Upper lobe of left lung (tissue), 4 donors: Measurements from ENCODE around the gene KRTAP1-1.

Experiments
- EP300 ChIP-seq, 4 donors: sonication (generic); formaldehyde crosslinking; IDR thresholded peaks; one replicate each; pipeline ENCODE4 v1.5.1; 2017; ENCODE audit warnings: antibody characterized with exemption in 4 of 4, control low read depth in 2 of 4
- POLR2A ChIP-seq, 4 donors: fragments of 450-650 bp; IDR thresholded peaks; one replicate each; pipeline ENCODE4 v1.5.1; 2016 to 2017; ENCODE audit warnings: antibody characterized with exemption in 4 of 4, mild to moderate bottlenecking in 2 of 4
- TF ChIP-seq, protein P1 (sequence below), 6 experiments: fragments of 450-650 bp in 4 of 6; fragments of 200-600 bp in 2 of 6; sonication (generic) in 2 of 6; IDR thresholded peaks; one replicate each; pipeline ENCODE4 v1.5.1; 2016 to 2019; ENCODE audit warnings: antibody characterized with exemption in 6 of 6

DNA sequence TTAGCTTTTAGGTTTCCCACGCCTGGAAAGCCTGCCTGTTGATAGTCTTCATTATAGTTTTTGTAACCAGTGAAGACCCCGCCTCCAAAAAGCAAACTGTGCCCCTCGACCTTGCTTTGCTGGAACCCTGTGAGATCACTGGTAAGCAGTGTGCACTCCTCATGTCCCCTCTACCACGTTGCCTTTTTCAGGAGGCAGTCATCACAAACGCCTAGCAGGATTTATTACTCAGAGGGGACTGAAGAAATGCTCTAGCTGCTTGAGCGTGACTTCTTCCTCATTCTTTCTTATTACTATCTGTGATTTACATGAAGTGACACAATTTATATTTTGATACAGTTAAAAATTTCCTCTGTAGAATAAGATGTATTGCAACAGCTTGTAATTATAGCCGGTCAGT is 25.8 kb downstream of the KRTAP1-1 start:
- TF ChIP-seq, protein P1, sequence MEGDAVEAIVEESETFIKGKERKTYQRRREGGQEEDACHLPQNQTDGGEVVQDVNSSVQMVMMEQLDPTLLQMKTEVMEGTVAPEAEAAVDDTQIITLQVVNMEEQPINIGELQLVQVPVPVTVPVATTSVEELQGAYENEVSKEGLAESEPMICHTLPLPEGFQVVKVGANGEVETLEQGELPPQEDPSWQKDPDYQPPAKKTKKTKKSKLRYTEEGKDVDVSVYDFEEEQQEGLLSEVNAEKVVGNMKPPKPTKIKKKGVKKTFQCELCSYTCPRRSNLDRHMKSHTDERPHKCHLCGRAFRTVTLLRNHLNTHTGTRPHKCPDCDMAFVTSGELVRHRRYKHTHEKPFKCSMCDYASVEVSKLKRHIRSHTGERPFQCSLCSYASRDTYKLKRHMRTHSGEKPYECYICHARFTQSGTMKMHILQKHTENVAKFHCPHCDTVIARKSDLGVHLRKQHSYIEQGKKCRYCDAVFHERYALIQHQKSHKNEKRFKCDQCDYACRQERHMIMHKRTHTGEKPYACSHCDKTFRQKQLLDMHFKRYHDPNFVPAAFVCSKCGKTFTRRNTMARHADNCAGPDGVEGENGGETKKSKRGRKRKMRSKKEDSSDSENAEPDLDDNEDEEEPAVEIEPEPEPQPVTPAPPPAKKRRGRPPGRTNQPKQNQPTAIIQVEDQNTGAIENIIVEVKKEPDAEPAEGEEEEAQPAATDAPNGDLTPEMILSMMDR (IDR thresholded peaks at IDR 0.05) = no peak
- TF ChIP-seq POLR2A (IDR thresholded peaks at IDR 0.05) (no peak), EP300 (IDR thresholded peaks at IDR 0.05) (no peak)
